Activated naive CD4-positive, alpha-beta T cell treated with Interleukin-2 at 50 U/mL for 16 hours (primary cell): ENCODE results near the gene FASTK.

Experiments
- DNase-seq: peaks from one replicate; pipeline ENCODE4 v3.0.0-alpha.2; 2020

Gene FASTK

GRCh38 chr7:151117565-151117964 is 37.0 kb upstream of the FASTK start:
- peak; percentile 39 for DNase-seq

- DNase-seq, result no peak
Observed at GRCh38 chr7:151116603-151117440, 36.2 kb upstream of the FASTK start.

DNA sequence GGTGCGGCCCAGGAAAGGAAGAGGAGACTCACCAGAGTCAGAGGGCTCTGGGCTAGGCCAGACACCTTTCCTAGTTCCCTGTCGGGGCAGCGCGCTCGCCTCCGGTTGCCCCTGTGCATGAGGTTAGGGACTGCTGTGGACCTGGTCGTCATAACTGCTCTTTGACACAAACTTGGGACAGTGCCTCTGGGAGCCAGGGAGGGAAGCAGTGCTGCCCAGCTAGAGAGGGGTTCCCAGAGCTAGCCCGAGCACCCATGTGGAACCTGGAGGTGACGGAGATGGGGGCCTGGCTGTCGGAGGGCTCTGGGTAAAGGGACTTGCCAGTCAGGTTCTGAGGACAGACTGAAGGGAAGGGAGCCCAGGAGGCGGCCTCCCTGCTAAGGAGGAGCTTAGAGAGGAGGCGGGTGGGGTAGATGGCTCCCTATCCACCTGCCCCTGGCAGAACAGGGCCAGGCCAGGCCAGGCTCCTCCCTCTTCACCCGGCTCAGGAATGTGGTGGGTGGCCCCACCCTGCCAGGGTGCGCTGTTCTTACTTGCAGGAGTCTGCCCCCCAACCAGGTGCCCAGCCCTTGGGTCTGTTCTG is 35.3 kb upstream of the FASTK start:
- DNase-seq, result no peak

DNA sequence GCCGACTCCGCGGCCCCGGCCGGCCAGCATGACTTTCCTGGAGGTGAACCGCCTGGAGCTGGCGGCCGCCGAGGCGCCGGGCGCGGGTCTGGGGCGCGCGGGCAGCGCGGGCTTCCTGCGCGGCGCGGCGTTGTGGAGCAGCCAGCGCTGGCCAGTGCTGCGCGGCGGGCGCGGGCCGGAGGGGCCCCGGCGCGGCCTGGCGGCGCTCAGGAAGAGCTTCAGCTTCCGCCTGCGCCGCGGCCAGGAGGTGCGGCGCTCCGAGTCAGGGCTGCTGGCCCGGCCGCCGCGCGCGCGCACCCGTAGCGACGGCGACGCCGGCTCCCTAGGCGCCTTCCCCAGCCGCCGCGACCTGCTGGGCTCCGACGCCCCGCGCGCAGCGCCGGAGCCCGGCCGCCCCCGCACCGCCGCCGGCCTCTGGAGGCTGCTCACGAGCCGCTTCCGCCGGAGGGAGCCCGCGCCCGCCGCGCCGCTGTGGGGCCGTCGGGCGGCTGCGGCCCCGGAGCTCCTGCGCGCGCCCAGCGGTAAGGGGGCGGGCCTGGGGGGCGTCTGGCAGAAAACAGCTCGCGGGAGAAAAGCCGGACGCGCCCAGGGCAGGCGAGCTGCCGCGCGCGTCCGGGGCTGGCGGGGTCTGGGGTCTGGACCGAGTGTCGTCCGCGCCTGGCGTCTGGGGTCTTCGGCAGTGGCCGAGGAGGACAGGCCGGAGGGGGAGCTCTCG is 34.7 kb upstream of the FASTK start:
- DNase-seq, result peak; percentile 54

GRCh38 chr7:151114151-151115090 is 33.8 kb upstream of the FASTK start:
- DNase-seq, result no peak

GRCh38 chr7:151113344-151114150 is 32.9 kb upstream of the FASTK start:
- DNase-seq, result no peak

GRCh38 chr7:151110941-151111645 is 30.5 kb upstream of the FASTK start:
- peak; percentile 77 for DNase-seq

GRCh38 chr7:151110236-151110940 is 29.8 kb upstream of the FASTK start:
- DNase-seq, result no peak

DNA sequence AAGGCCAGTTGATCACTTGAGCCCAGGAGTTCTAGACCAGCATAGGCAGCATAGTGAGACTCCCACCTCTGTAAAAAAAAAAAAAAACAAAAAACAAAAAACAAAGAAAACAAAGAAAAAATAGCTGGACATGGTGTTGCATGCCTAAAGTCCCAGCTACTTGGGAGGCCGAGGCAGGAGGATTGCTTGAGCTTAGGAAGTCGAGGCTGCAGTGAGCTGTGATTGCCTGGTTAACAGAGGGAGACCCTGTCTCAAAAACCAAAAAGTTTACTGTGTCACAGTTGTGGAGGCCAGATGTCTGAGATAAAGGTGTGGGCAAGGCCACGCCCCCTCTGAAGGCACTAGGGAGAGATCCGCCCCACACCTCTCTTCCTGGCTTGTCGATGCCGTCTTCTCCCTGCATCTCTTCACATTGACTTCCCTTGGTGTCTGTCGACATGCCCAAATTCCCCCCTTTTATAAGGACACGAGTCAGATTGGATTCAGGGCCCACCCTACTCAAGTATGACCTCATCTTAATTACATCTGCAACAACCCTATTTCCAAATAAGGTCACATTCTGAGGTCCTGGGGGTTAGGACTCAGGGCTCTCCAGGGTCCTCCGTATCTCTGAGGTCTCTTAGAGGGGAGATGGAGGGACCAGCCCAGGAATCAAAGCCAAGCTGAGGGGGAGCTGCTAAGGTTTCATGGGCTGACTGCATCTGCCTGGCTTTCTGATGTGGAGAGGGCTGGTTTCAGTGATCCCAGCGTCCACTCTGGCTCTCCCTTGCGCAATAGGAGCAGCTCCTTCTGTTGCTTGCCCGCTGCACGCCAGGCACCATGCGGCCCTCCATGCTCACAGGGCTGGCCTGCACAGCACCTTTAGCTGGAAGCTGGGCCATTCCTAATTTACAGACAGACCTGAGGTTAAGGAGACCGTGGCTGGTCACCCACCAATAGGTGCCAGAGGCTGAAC is 28.8 kb upstream of the FASTK start:
- no peak for DNase-seq

DNA sequence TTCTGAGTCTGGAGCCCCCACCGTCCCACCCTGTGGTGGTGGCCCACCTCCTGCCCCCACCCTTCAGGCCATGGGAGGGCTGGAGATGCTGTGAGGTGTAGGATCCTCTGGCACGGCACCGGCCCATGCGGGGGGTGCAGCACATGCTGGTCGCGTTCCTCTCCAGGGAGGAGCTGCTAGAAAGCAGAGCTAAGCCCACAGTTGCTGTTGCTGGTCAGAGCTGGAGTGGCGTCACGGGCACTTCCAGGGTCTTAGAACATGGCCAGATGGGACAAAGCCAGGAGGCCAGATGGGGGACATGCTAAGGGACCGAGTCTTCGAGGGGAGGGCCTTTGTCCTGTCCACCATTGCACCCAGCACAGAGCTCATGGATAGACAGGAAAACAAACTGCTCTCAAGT is 27.3 kb upstream of the FASTK start:
- no peak for DNase-seq

- DNase-seq, result no peak
Observed at GRCh38 chr7:151104411-151105235, 24.0 kb upstream of the FASTK start.

DNA sequence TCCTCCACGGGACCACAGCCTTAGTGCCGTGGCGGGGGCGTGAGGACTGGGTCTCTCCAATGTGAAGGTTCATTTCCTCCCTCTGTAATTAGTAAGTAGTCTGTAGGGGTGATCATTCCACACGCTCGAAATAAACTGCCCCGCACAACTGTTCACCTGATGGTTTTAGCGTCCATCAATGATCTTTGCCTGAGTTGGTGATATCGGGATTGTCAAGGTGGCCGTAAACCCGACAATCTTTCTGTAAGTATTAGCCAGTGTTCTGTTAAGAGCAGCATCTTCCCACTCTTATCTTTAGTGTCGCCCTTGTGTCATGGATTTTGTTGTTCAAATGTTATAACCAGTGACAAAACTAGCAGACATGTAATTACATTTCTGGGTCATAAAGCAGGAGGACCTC is 23.4 kb upstream of the FASTK start:
- DNase-seq, result no peak

DNA sequence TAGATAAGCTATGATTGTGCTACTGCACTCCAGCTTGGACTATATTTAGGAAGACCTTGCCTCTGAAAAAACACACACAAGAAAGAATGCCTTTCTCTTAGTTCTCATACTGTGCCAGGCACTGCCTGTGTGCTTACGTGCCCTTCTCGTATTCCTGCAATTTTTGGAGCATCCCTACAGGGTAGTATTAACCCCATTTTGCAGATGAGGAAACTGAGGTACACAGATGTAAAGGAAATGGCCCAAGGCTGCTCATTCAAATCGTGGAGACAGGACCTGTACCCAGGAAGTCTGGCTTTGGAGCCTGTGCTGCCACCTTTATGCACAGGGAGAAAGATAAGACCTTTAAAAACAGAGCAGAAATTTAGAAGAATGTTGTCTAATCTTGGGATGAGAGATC is 22.4 kb upstream of the FASTK start:
- DNase-seq, result no peak

DNA sequence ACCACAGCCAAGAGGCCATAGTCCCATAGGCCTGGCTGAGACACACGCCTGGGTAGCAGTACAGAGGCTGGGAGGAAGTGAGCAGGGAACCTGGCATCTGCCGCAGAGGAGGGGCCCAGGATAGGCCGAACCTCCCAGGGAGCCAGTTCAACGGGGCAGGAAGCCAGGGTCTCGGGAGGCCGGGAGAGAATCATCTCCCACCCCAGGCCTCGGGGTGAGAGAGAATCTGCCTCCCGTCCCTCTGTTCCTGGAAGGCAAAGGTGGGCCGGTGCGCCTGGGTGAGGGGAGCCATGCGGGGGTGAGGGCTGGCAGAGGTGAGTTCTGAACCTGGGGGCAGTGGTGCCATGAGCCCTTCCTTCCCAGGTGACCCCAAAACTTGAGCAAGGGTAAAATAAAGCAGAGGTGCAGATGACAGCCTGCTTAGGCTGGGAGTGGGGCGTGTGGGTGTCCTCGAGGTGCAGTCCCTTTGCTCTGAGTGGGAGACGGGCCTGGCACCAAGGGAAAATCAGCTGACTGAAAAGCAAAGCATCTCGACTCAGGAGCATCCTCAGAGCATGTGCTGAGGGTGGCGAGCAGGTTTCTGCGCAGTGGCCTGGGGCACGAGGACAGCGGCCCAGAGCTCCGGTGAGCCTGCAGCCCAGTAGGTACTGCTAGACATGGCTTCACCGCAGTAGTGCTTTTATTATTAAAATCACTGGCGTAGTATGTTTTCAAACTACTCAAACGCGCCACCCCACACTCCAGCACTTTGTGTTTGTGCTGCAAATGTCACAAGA is 21.2 kb upstream of the FASTK start:
- no peak for DNase-seq

GRCh38 chr7:151100921-151101320 is 20.3 kb upstream of the FASTK start:
- no peak for DNase-seq

GRCh38 chr7:151099486-151100211 is 19.0 kb upstream of the FASTK start:
- DNase-seq, result no peak
